ENCODE data around the gene ZNHIT3.
A peak's percentile ranks its signal among the peaks of the same experiment; 100 is the strongest.
"Not testable (repeated sequence)": the region's sequence is repeated elsewhere in the genome, so short reads cannot be mapped to it uniquely, and the experiment has no call there.

ZNHIT3 gene
- total RNA-seq, result 24.9 to 48.4 (median 45.5) reads per million in 9 experiments

- ATAC-seq (replicated peaks) (peak; percentile 95), DNase-seq (peak; percentile 87 to 90 (median 87))
- H3K27me3 Mint-ChIP-seq, result peaks cover 10 to 12% of the 10 kb centered on the region in 2 donors
- H3K9me3 Mint-ChIP-seq, result no peaks in the 10 kb centered on the region
- peak within 1 kb of the TSS; percentile 97 to 100 for H3K4me3 Mint-ChIP-seq
- H3K4me1 Mint-ChIP-seq (ENCODE audit: low read depth in 2 of 2), result peaks cover 34 to 50% of the 10 kb centered on the region in 2 donors
- peak within 1 kb of the TSS; percentile 98 to 99 for H3K27ac Mint-ChIP-seq
- H3K36me3 Mint-ChIP-seq (ENCODE audit: insufficient read depth), result peaks cover 24% of the 10 kb centered on the region
Measured at GRCh38 chr17:36486204-36487194, at the start of gene ZNHIT3. ZNHIT3 (plus strand) TSS chr17:36486681; CDS start chr17:36486700, 19 bp downstream.

- H3K9me3 Mint-ChIP-seq; DNase-seq; H3K4me1 Mint-ChIP-seq (ENCODE audit: low read depth in 2 of 2); ATAC-seq (replicated peaks); H3K27me3 Mint-ChIP-seq; H3K4me3 Mint-ChIP-seq; H3K36me3 Mint-ChIP-seq (ENCODE audit: insufficient read depth); H3K27ac Mint-ChIP-seq: not testable (repeated sequence)
Measured at GRCh38 chr17:36441792-36442191, 44.7 kb upstream of the ZNHIT3 start.

- ATAC-seq (replicated peaks) (no peak), DNase-seq (no peak)
- Mint-ChIP-seq H3K27me3 (no peaks in the 10 kb centered on the region), H3K27ac (no peak overlapping the region), H3K4me3 (no peak overlapping the region), H3K4me1 (ENCODE audit: low read depth in 2 of 2) (no peaks in the 10 kb centered on the region), H3K36me3 (ENCODE audit: insufficient read depth) (no peaks in the 10 kb centered on the region), H3K9me3 (no peaks in the 10 kb centered on the region)
Measured at GRCh38 chr17:36443777-36444176, 42.7 kb upstream of the ZNHIT3 start.

DNA sequence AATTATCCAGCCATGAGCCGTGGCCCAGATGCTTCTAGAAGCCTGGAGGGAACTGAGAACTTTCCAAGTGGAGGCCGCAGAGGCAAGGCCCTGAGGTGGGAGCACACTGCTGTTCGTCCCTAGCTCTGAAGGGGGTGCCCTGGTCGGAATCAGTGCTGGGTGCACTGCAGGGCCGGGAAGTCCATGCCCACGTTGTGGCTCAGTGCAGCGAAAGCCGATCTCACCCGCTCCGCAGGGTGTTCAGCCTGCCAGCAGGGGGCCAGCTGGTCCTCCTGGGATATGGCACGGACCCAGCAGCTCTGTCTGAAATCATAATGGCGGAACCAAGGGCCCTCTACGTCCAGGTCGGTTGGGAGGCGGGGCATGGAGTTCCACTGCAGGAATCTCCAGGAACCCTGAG is 36.5 kb upstream of the ZNHIT3 start:
- ATAC-seq (replicated peaks); H3K4me3 Mint-ChIP-seq; H3K4me1 Mint-ChIP-seq (ENCODE audit: low read depth in 2 of 2); H3K36me3 Mint-ChIP-seq (ENCODE audit: insufficient read depth); H3K27ac Mint-ChIP-seq; DNase-seq; H3K9me3 Mint-ChIP-seq: not testable (repeated sequence)
- H3K27me3 Mint-ChIP-seq, result peaks cover 5 to 10% of the 10 kb centered on the region in 2 donors

DNA sequence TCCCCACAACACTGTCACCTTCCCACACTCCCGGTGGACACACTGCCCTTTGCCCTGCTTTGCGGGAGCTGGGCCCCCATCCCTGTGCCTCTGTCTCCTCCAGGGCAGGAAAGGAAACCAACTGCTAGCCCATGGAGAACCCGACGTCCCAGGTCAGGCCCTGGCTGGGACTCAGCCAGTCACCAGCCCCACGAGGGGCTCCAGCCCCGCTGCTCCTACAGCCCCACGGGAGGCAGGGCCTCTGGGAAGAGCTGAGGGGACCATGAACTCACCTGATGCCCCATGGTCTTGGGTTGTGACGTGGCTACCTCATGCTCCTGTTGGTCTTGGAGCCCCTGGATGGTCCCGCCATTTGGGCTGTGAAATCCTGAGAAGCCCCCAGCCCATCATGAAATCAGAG is 33.6 kb upstream of the ZNHIT3 start:
- not testable (repeated sequence) for H3K27ac Mint-ChIP-seq; H3K4me1 Mint-ChIP-seq (ENCODE audit: low read depth in 2 of 2); H3K36me3 Mint-ChIP-seq (ENCODE audit: insufficient read depth); ATAC-seq (replicated peaks); H3K4me3 Mint-ChIP-seq; H3K9me3 Mint-ChIP-seq; DNase-seq
- H3K27me3 Mint-ChIP-seq, result peaks cover 15 to 17% of the 10 kb centered on the region in 2 donors

DNA sequence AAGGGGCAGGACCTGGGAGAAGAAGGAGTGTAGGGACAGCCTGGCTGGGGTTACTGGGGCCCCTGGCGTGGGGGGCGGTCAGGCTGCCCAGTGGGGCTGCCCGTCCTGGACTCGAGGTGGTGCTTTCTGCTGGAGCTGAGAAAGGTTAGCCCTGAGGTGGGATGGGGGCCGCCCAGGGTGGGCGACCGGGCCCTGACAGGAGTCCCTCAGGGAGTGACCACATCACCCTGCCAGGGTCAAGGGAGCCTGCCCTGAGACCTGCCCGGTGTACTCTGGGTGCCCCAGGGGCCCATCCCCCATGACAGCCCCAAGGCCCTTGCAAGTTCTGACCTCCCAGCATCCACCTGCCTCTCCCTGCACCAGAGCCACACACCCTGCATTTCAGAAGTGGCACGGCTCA is 28.8 kb upstream of the ZNHIT3 start:
- not testable (repeated sequence) for H3K9me3 Mint-ChIP-seq; H3K27ac Mint-ChIP-seq; H3K36me3 Mint-ChIP-seq (ENCODE audit: insufficient read depth); ATAC-seq (replicated peaks); H3K4me1 Mint-ChIP-seq (ENCODE audit: low read depth in 2 of 2); H3K4me3 Mint-ChIP-seq; DNase-seq
- peaks cover 38 to 53% of the 10 kb centered on the region in 2 donors for H3K27me3 Mint-ChIP-seq

GRCh38 chr17:36459045-36459444 is 27.4 kb upstream of the ZNHIT3 start:
- DNase-seq (no peak), ATAC-seq (replicated peaks) (no peak)
- Mint-ChIP-seq H3K36me3 (ENCODE audit: insufficient read depth) (no peaks in the 10 kb centered on the region), H3K27ac (no peak overlapping the region), H3K4me3 (no peak overlapping the region), H3K4me1 (ENCODE audit: low read depth in 2 of 2) (peaks cover 0 to 1% of the 10 kb centered on the region in 2 donors), H3K27me3 (peaks cover 45 to 60% of the 10 kb centered on the region in 2 donors), H3K9me3 (no peaks in the 10 kb centered on the region)

DNA sequence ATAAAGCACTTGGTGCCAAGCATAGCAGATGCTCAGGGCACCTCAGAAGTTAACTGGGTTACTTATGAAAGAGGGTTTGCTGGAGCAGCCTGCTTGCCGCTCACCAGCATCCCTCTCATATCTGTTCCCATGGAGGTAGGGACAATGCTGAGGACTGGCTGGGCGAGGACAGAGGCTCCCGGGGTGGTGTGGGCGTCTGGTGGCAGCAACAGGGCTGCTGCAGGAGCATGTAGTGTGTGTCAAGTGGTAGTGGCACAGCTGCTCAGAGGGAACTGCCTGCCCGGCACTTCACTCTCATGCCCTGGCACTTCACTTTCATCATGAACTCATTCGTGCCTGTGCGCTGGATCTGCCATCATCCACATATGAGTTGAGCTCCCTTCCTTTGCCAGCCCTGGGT is 26.9 kb upstream of the ZNHIT3 start:
- Mint-ChIP-seq H3K4me3 (no peak overlapping the region), H3K9me3 (no peaks in the 10 kb centered on the region), H3K36me3 (ENCODE audit: insufficient read depth) (no peaks in the 10 kb centered on the region), H3K27ac (no peak overlapping the region), H3K27me3 (peaks cover 45 to 61% of the 10 kb centered on the region in 2 donors), H3K4me1 (ENCODE audit: low read depth in 2 of 2) (peaks cover 0 to 1% of the 10 kb centered on the region in 2 donors)
- DNase-seq (no peak), ATAC-seq (replicated peaks) (no peak)

DNA sequence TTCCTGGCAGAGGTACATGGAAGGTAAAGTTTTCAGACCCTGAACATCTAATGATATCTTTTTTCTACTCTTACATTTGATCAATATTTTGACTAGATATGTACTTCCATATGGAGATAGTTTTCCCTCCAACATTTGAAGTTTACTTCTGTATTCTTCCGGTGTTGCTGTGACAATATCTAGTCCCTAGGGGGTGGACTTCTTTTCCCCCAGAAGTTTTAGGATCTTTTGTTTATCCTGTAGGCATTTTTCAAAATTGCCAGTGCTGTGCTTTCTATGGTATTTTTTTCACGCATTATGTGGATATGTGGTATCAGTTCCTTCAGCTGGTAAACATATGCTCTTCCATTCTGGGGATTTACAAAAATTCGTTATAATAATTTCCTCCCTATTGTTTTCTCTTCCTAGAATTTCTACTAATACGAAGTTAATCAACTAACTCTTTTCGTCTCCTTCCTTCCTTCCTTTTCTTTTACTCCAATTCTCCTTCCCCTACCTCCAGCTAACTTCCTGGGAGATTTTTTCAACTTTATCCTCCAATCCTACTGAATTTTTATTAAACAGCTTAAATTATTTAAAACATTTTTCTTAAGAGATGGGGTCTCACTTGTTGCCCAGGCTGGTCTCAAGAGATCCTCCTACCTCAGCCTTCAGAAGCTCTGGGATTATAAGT is 26.1 kb upstream of the ZNHIT3 start:
- Mint-ChIP-seq H3K27me3 (peaks cover 48 to 62% of the 10 kb centered on the region in 2 donors), H3K27ac (no peak overlapping the region), H3K4me3 (no peak overlapping the region), H3K9me3 (no peaks in the 10 kb centered on the region), H3K4me1 (ENCODE audit: low read depth in 2 of 2) (peaks cover 0 to 1% of the 10 kb centered on the region in 2 donors), H3K36me3 (ENCODE audit: insufficient read depth) (no peaks in the 10 kb centered on the region)
- DNase-seq (no peak), ATAC-seq (replicated peaks) (no peak)

DNA sequence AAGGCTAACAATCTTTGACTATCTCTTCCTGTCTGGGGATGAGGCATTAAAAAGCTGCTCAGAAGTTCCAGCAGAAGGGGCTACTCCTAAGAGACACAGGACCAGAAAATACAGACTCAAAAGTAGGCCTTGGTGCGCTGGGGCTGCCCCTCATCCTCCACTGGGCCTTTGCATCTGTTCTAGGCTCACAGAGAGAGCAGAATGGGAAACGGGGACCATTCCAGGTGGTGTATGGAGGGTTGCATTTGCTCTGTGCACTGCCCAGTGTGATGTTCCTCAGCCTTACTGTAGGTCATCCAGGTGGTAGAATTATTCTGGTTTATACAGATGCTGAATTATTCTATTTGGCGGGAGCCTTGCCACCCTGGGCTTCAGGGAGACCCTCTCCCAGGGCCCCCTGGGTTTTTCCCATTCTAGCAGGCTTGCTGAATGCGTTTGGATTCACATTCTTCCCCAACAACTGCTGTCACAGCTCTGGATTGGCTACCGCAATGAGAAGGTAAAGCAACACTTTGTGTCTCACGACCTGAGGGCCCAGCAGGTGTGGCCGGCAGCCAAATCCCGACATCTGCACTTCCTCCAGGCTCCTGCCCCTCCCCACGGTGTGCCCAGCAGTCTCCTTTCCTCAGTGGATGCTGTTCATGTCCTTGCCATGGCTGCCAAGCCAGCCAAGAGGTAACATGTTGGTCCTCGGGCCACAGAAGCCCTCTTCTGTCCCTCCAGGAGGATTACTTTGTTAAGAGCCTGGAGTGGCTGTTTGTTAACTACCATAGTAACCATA is 25.0 kb upstream of the ZNHIT3 start:
- Mint-ChIP-seq H3K36me3 (ENCODE audit: insufficient read depth) (no peaks in the 10 kb centered on the region), H3K27me3 (peaks cover 50 to 71% of the 10 kb centered on the region in 2 donors), H3K9me3 (no peaks in the 10 kb centered on the region), H3K4me3 (no peak overlapping the region), H3K27ac (no peak overlapping the region), H3K4me1 (ENCODE audit: low read depth in 2 of 2) (peaks cover 0 to 1% of the 10 kb centered on the region in 2 donors)
- ATAC-seq (replicated peaks) (no peak), DNase-seq (no peak)

DNA sequence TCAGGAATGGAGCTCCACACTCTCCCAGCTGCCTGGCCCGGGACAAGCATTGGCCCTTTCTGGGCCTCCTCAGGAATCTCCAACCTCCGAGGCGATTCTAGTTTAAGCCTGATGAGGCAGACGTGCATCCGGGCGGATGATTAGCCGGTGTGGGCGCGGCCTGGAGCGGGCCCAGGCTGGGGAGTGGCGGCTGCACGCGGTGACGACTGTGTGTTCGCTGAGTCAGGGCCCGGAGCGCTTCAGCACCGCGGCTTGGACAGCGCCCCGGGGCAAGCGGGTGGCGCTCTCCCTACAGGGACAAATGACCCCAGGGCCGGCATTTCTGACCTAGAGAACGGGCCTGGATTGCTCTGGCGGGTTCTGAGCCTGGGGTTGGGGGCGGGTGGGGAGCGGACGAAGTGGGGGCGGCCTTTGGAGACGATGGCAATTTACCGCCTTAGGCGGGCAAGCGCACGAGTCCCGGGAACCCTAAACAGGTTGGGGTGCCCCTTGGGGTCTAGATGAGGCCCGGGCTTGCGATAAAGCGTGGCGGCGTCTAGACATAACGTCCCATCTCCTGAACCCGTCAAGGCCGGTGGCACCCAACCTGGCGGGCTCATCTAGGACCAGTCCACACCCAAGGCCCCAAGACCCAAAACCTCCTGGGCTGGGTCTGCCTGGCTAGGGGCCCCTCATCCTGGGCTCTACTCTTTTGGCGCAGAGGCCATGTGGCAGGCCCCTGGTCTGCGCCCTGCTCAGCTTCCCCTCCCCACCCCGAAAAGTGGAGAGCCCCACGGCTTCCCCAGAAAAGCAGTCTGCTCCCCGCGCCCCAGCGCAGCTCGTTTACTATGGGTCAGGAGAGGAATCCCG is 22.3 kb upstream of the ZNHIT3 start:
- H3K9me3 Mint-ChIP-seq, result no peaks in the 10 kb centered on the region
- peaks cover 0 to 1% of the 10 kb centered on the region in 2 donors for H3K4me1 Mint-ChIP-seq (ENCODE audit: low read depth in 2 of 2)
- H3K27ac Mint-ChIP-seq, result no peak overlapping the region
- H3K36me3 Mint-ChIP-seq (ENCODE audit: insufficient read depth), result no peaks in the 10 kb centered on the region
- peaks cover 62 to 88% of the 10 kb centered on the region in 2 donors for H3K27me3 Mint-ChIP-seq
- DNase-seq (peak; percentile 9 to 25 (median 23)), ATAC-seq (replicated peaks) (peak; percentile 78)
- H3K4me3 Mint-ChIP-seq, result no peak overlapping the region

GRCh38 chr17:36464765-36465088 is 21.8 kb upstream of the ZNHIT3 start:
- Mint-ChIP-seq H3K27ac (no peak overlapping the region), H3K4me3 (no peak overlapping the region), H3K27me3 (peaks cover 68 to 88% of the 10 kb centered on the region in 2 donors), H3K4me1 (ENCODE audit: low read depth in 2 of 2) (peaks cover 0 to 1% of the 10 kb centered on the region in 2 donors), H3K9me3 (no peaks in the 10 kb centered on the region), H3K36me3 (ENCODE audit: insufficient read depth) (no peaks in the 10 kb centered on the region)
- no peak for ATAC-seq (replicated peaks)
- DNase-seq, result no peak

Data from effector memory CD8-positive, alpha-beta T cell (primary cell).